Suprapubic skin (tissue), 4 donors: Measurements from ENCODE around the gene LRBA. TPM values are rescaled to one million over a fixed set of nuclear protein-coding genes. Genes with fewer than 3 reads are reported as not detected.

Experiments
- DNase-seq, 2 donors: peaks; one replicate each; pipeline ENCODE4 v3.0.0-alpha.2; 2019; ENCODE audit warnings: low spot score in 2 of 2
- H3K27ac ChIP-seq: fragments of 200-600 bp; sonication (generic); one replicate; pipeline ENCODE4 v1.5.1; 2019
- H3K27me3 ChIP-seq: fragments of 200-600 bp; sonication (generic); one replicate; pipeline ENCODE4 v1.5.1; 2019
- H3K36me3 ChIP-seq: fragments of 200-600 bp; sonication (generic); one replicate; pipeline ENCODE4 v1.5.1; 2019
- H3K4me1 ChIP-seq: fragments of 200-600 bp; sonication (generic); one replicate; pipeline ENCODE4 v1.5.1; 2019
- H3K4me3 ChIP-seq: fragments of 200-600 bp; sonication (generic); one replicate; pipeline ENCODE4 v1.5.1; 2019; ENCODE audit warnings: mild to moderate bottlenecking
- H3K9me3 ChIP-seq: fragments of 200-600 bp; sonication (generic); one replicate; pipeline ENCODE4 v1.5.1; 2019
- CTCF ChIP-seq, 2 donors: fragments of 200-600 bp in 1 of 2; fragments of 450-650 bp in 1 of 2; sonication (generic) in 1 of 2; IDR thresholded peaks; one replicate each; pipeline ENCODE4 v1.5.1; 2016 to 2019; ENCODE audit warnings: antibody characterized with exemption in 2 of 2, mild to moderate bottlenecking in 1 of 2, moderate library complexity in 1 of 2
- EP300 ChIP-seq: sonication (generic); formaldehyde crosslinking; IDR thresholded peaks from one replicate; pipeline ENCODE4 v1.6.1; 2017; ENCODE audit warnings: antibody characterized with exemption
- POLR2A ChIP-seq, 2 donors: fragments of 450-650 bp; IDR thresholded peaks; one replicate each; pipeline ENCODE4 v1.6.1; 2017; ENCODE audit warnings: antibody characterized with exemption in 2 of 2, mild to moderate bottlenecking in 2 of 2, moderate library complexity in 2 of 2
- POLR2AphosphoS5 ChIP-seq, 3 donors: sonication (generic); formaldehyde crosslinking; IDR thresholded peaks; one replicate each; pipeline ENCODE4 v1.6.1; 2017; ENCODE audit warnings: antibody characterized with exemption in 3 of 3
- WGBS: methylation state at CpG from one replicate; pipeline ENCODE4 v1.1.5; 2018; 5-methylcytosine and 5-hydroxymethylcytosine counted together
- total RNA-seq, 4 donors: library from RNA; depleted of rRNA; stranded (reverse); fragments of >200 nt; gene quantifications; one replicate each; pipeline ENCODE4 v1.1.0, GENCODE V29; 2016

The LRBA gene
- total RNA-seq, 4 donors from 2014 or later: 64.6 to 128 (median 81.0) TPM

- Histone ChIP-seq H3K4me3 (no peak overlapping the region), H3K27ac (no peak overlapping the region), H3K36me3 (peaks cover 4% of the 10 kb centered on the region), H3K9me3 (no peaks in the 10 kb centered on the region), H3K4me1 (no peaks in the 10 kb centered on the region), H3K27me3 (no peaks in the 10 kb centered on the region)
- no peak for DNase-seq
- TF ChIP-seq EP300 (no peak), CTCF (IDR thresholded peaks at IDR 0.05) (no peak), POLR2AphosphoS5 (IDR thresholded peaks at IDR 0.05) (no peak), POLR2A (IDR thresholded peaks at IDR 0.05) (no peak)
- WGBS: 86% methylated on average over 1 of the region's 1 CpG
Observed at GRCh38 chr4:150477869-150478268, 537.2 kb downstream of the LRBA start.

- H3K27me3 ChIP-seq: no peaks in the 10 kb centered on the region
- no peak for DNase-seq
- H3K4me1 ChIP-seq: no peaks in the 10 kb centered on the region
- H3K9me3 ChIP-seq: no peaks in the 10 kb centered on the region
- H3K4me3 ChIP-seq: no peak overlapping the region
- no peak overlapping the region for H3K27ac ChIP-seq
- 79% methylated on average over 2 of the region's 2 CpGs for WGBS
- H3K36me3 ChIP-seq: peaks cover 4% of the 10 kb centered on the region
- TF ChIP-seq POLR2AphosphoS5 (IDR thresholded peaks at IDR 0.05) (no peak), POLR2A (IDR thresholded peaks at IDR 0.05) (no peak), EP300 (no peak), CTCF (IDR thresholded peaks at IDR 0.05) (no peak)
Observed at GRCh38 chr4:150476776-150477175, 538.3 kb downstream of the LRBA start.

- no peak for DNase-seq
- no peak overlapping the region for H3K27ac ChIP-seq
- no peaks in the 10 kb centered on the region for H3K9me3 ChIP-seq
- WGBS: 89% methylated on average over 1 of the region's 1 CpG
- no peaks in the 10 kb centered on the region for H3K4me1 ChIP-seq
- no peaks in the 10 kb centered on the region for H3K36me3 ChIP-seq
- no peak overlapping the region for H3K4me3 ChIP-seq
- no peaks in the 10 kb centered on the region for H3K27me3 ChIP-seq
- TF ChIP-seq CTCF (IDR thresholded peaks at IDR 0.05) (no peak), POLR2A (IDR thresholded peaks at IDR 0.05) (no peak), POLR2AphosphoS5 (IDR thresholded peaks at IDR 0.05) (no peak), EP300 (no peak)
Observed at GRCh38 chr4:150475763-150476162, 539.3 kb downstream of the LRBA start.

- Histone ChIP-seq H3K36me3 (peaks cover 4% of the 10 kb centered on the region), H3K4me1 (no peaks in the 10 kb centered on the region), H3K27ac (no peak overlapping the region), H3K27me3 (no peaks in the 10 kb centered on the region), H3K9me3 (no peaks in the 10 kb centered on the region), H3K4me3 (no peak overlapping the region)
- TF ChIP-seq POLR2AphosphoS5 (IDR thresholded peaks at IDR 0.05) (no peak), CTCF (IDR thresholded peaks at IDR 0.05) (no peak), EP300 (no peak)
- DNase-seq: no peak
- WGBS: 79% methylated on average over 2 of the region's 2 CpGs
Observed at GRCh38 chr4:150464523-150464922, 550.6 kb downstream of the LRBA start.

- Histone ChIP-seq H3K27me3 (no peaks in the 10 kb centered on the region), H3K4me3 (no peak overlapping the region), H3K27ac (no peak overlapping the region), H3K9me3 (no peaks in the 10 kb centered on the region), H3K36me3 (peaks cover 3% of the 10 kb centered on the region), H3K4me1 (no peaks in the 10 kb centered on the region)
- WGBS: 88% methylated on average over 2 of the region's 2 CpGs
- TF ChIP-seq CTCF (IDR thresholded peaks at IDR 0.05) (no peak), POLR2AphosphoS5 (IDR thresholded peaks at IDR 0.05) (no peak), EP300 (no peak), POLR2A (IDR thresholded peaks at IDR 0.05) (no peak)
- no peak for DNase-seq
Observed at GRCh38 chr4:150462743-150463142, 552.3 kb downstream of the LRBA start.
